HepG2 (cell line): ENCODE data around the gene PLSCR5. TPM values are rescaled to one million over a fixed set of nuclear protein-coding genes. Genes with fewer than 3 reads are reported as not detected.

Source experiments
- FOSL2 ChIP-seq: sonication (generic); formaldehyde crosslinking; IDR thresholded peaks from 2 replicates; pipeline ENCODE4 v1.4.0; 2020; ENCODE audit warnings: missing genetic modification reagents
- FOXP1 ChIP-seq, 2 experiments: fragments of 450-650 bp in 1 of 2; IDR thresholded peaks; 2 replicates each; pipeline ENCODE4 v1.6.1; 2017 to 2018; ENCODE audit warnings: antibody characterized with exemption in 1 of 2
- HNF4G ChIP-seq, 2 experiments: sonication (generic) in 1 of 2; formaldehyde crosslinking in 1 of 2; IDR thresholded peaks; 2 replicates each; pipeline versions ENCODE4 v1.4.0 to v1.6.1; 2011 to 2020; ENCODE audit warnings: borderline replicate concordance in 2 of 2, low read depth in 2 of 2, mild to moderate bottlenecking in 2 of 2, low read length in 1 of 2, missing genetic modification reagents in 1 of 2, moderate library complexity in 1 of 2
- HOXA5 ChIP-seq: sonication (generic); formaldehyde crosslinking; IDR thresholded peaks from 2 replicates; pipeline ENCODE4 v1.4.0; 2020; ENCODE audit warnings: missing genetic modification reagents
- KDM4B ChIP-seq: sonication (generic); formaldehyde crosslinking; IDR thresholded peaks from 2 replicates; pipeline ENCODE4 v1.4.0; 2020; ENCODE audit warnings: missing genetic modification reagents
- PITX1 ChIP-seq: sonication (generic); formaldehyde crosslinking; IDR thresholded peaks from 2 replicates; pipeline ENCODE4 v1.5.1; 2020; ENCODE audit warnings: mild to moderate bottlenecking, missing genetic modification reagents
- SALL1 ChIP-seq: sonication (generic); formaldehyde crosslinking; IDR thresholded peaks from 2 replicates; pipeline ENCODE4 v1.8.0; 2022; ENCODE audit warnings: mild to moderate bottlenecking, missing genetic modification reagents
- TMF1 ChIP-seq: sonication (generic); formaldehyde crosslinking; IDR thresholded peaks from 2 replicates; pipeline ENCODE4 v1.8.1; 2022; ENCODE audit warnings: low read depth, missing genetic modification reagents
- ZNF180 ChIP-seq: sonication (generic); formaldehyde crosslinking; IDR thresholded peaks from 2 replicates; pipeline ENCODE4 v1.4.0; 2020; ENCODE audit warnings: low read depth, missing genetic modification reagents, borderline replicate concordance
- ZNF678 ChIP-seq: sonication (generic); formaldehyde crosslinking; IDR thresholded peaks from 2 replicates; pipeline ENCODE4 v1.4.0; 2020; ENCODE audit warnings: mild to moderate bottlenecking, missing genetic modification reagents
- ZNF780A ChIP-seq: sonication (generic); formaldehyde crosslinking; IDR thresholded peaks from 2 replicates; pipeline ENCODE4 v1.8.0; 2022; ENCODE audit warnings: mild to moderate bottlenecking, missing genetic modification reagents, moderate library complexity
- ZNF883 ChIP-seq: sonication (generic); formaldehyde crosslinking; IDR thresholded peaks from 2 replicates; pipeline ENCODE4 v1.5.1; 2020; ENCODE audit warnings: mild to moderate bottlenecking, missing genetic modification reagents; ENCODE audit errors: not compliant biosample characterization
- polyA plus RNA-seq, 8 experiments: library from polyadenylated mRNA; depleted of rRNA in 3 of 8; stranded (reverse) in 7 of 8; unstranded in 1 of 8; fragments of >200 nt; fragmentation: Illumina TruSeq in 4 of 8; extraction: Trizol in 4 of 8; gene quantifications; 2 replicates each; pipeline versions ENCODE4 v1.2.1 to v1.2.3, GENCODE V29; 2011 to 2016; ENCODE audit warnings: low read depth in 4 of 8, missing spikeins in 1 of 8, mixed read lengths in 1 of 8; ENCODE audit not compliant: insufficient read depth in 1 of 8
- total RNA-seq, 5 experiments: library from RNA; depleted of rRNA; stranded (reverse); fragments of >200 nt; fragmentation: Illumina TruSeq; extraction: Trizol; gene quantifications; 2 replicates each; pipeline ENCODE4 v1.2.3, GENCODE V29; 2016; ENCODE audit warnings: low read depth in 1 of 5
- TF ChIP-seq, protein P1 (sequence below): sonication (generic); formaldehyde crosslinking; IDR thresholded peaks from 2 replicates; pipeline ENCODE4 v1.5.1; 2020; ENCODE audit warnings: missing genetic modification reagents, mild to moderate bottlenecking, borderline replicate concordance
- TF ChIP-seq, protein P2 (sequence below): sonication (generic); formaldehyde crosslinking; IDR thresholded peaks from 2 replicates; pipeline ENCODE4 v1.4.0; 2020; ENCODE audit warnings: missing genetic modification reagents
- TF ChIP-seq, protein P3 (sequence below): IDR thresholded peaks from 2 replicates; pipeline ENCODE4 v1.6.1; 2012; ENCODE audit warnings: low read depth, low read length, improper control_type of control experiment
- TF ChIP-seq, protein P4 (sequence below): sonication (generic); formaldehyde crosslinking; IDR thresholded peaks from 2 replicates; pipeline ENCODE4 v1.4.0; 2020; ENCODE audit warnings: mild to moderate bottlenecking, missing genetic modification reagents
- TF ChIP-seq, protein P5 (sequence below): sonication (generic); formaldehyde crosslinking; conservative IDR thresholded peaks from 2 replicates; pipeline ENCODE4 v1.4.0; 2020; ENCODE audit warnings: missing genetic modification reagents
- TF ChIP-seq, protein P6 (sequence below): sonication (generic); formaldehyde crosslinking; IDR thresholded peaks from 2 replicates; pipeline ENCODE4 v1.5.0; 2020; ENCODE audit warnings: mild to moderate bottlenecking, missing genetic modification reagents, moderate library complexity

The PLSCR5 gene
- total and polyA plus RNA-seq, 2 of the 13 experiments (the other 11 are each of a cell fraction or from before 2014, with no cell fraction given): 0.50 TPM; not detected in 1

DNA sequence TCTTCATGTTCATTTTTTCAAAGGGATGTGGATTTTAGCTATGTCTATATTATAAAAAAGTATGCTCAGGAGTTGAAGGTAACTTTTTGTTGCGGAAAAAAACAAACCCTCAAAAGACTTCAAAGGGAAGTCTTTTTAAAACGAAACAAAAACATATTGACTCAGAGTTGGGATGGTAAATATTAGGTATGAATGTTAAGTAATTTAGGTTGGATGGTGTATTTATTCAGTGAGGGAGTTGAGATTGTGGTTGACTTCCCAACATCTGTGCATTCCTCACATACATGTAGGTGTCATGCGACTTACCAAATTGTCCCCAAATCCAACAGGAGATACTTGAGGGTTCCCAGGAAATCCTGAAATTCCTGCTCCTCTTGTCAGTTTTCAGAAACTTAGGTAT is 32.7 kb upstream of the PLSCR5 start (continued):
- TF ChIP-seq, protein P1, sequence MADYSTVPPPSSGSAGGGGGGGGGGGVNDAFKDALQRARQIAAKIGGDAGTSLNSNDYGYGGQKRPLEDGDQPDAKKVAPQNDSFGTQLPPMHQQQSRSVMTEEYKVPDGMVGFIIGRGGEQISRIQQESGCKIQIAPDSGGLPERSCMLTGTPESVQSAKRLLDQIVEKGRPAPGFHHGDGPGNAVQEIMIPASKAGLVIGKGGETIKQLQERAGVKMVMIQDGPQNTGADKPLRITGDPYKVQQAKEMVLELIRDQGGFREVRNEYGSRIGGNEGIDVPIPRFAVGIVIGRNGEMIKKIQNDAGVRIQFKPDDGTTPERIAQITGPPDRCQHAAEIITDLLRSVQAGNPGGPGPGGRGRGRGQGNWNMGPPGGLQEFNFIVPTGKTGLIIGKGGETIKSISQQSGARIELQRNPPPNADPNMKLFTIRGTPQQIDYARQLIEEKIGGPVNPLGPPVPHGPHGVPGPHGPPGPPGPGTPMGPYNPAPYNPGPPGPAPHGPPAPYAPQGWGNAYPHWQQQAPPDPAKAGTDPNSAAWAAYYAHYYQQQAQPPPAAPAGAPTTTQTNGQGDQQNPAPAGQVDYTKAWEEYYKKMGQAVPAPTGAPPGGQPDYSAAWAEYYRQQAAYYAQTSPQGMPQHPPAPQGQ (CRISPR knock-in tag): no peak
- TF ChIP-seq TMF1 (no peak), PITX1 (peak; percentile 64; the same call in 1 of the 2 replicates), HNF4G (IDR thresholded peaks at IDR 0.05; ENCODE audit: borderline replicate concordance, low read depth, low read length) (peak; percentile 20; the same call in 1 of the 2 replicates), HNF4G (CRISPR knock-in tag; IDR thresholded peaks at IDR 0.05; ENCODE audit: borderline replicate concordance, low read depth) (no peak), ZNF678 (no peak), KDM4B (CRISPR knock-in tag) (0 out of 2 replicates have a peak, but pooled peaks have one; percentile 58), FOSL2 (CRISPR knock-in tag) (peak; percentile 69), ZNF180 (CRISPR knock-in tag) (no peak), HOXA5 (CRISPR knock-in tag) (peak; percentile 57; the same call in 1 of the 2 replicates), FOXP1 (IDR thresholded peaks at IDR 0.05) (peak; percentile 86), FOXP1 (CRISPR knock-in tag; IDR thresholded peaks at IDR 0.05) (peak; percentile 99), ZNF780A (CRISPR knock-in tag) (no peak), SALL1 (CRISPR knock-in tag) (peak; percentile 82; the same call in 1 of the 2 replicates), ZNF883 (no peak)
- TF ChIP-seq, protein P2, sequence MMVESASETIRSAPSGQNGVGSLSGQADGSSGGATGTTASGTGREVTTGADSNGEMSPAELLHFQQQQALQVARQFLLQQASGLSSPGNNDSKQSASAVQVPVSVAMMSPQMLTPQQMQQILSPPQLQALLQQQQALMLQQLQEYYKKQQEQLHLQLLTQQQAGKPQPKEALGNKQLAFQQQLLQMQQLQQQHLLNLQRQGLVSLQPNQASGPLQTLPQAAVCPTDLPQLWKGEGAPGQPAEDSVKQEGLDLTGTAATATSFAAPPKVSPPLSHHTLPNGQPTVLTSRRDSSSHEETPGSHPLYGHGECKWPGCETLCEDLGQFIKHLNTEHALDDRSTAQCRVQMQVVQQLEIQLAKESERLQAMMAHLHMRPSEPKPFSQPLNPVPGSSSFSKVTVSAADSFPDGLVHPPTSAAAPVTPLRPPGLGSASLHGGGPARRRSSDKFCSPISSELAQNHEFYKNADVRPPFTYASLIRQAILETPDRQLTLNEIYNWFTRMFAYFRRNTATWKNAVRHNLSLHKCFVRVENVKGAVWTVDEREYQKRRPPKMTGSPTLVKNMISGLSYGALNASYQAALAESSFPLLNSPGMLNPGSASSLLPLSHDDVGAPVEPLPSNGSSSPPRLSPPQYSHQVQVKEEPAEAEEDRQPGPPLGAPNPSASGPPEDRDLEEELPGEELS (CRISPR knock-in tag): peak; percentile 96
- TF ChIP-seq, protein P3, sequence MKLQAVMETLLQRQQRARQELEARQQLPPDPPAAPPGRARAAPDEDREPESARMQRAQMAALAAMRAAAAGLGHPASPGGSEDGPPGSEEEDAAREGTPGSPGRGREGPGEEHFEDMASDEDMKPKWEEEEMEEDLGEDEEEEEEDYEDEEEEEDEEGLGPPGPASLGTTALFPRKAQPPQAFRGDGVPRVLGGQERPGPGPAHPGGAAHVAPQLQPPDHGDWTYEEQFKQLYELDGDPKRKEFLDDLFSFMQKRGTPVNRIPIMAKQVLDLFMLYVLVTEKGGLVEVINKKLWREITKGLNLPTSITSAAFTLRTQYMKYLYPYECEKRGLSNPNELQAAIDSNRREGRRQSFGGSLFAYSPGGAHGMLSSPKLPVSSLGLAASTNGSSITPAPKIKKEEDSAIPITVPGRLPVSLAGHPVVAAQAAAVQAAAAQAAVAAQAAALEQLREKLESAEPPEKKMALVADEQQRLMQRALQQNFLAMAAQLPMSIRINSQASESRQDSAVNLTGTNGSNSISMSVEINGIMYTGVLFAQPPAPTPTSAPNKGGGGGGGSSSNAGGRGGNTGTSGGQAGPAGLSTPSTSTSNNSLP: peak; percentile 77; the same call in 1 of the 2 replicates
- TF ChIP-seq, protein P4, sequence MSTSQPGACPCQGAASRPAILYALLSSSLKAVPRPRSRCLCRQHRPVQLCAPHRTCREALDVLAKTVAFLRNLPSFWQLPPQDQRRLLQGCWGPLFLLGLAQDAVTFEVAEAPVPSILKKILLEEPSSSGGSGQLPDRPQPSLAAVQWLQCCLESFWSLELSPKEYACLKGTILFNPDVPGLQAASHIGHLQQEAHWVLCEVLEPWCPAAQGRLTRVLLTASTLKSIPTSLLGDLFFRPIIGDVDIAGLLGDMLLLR (CRISPR knock-in tag): no peak
- TF ChIP-seq, protein P5, sequence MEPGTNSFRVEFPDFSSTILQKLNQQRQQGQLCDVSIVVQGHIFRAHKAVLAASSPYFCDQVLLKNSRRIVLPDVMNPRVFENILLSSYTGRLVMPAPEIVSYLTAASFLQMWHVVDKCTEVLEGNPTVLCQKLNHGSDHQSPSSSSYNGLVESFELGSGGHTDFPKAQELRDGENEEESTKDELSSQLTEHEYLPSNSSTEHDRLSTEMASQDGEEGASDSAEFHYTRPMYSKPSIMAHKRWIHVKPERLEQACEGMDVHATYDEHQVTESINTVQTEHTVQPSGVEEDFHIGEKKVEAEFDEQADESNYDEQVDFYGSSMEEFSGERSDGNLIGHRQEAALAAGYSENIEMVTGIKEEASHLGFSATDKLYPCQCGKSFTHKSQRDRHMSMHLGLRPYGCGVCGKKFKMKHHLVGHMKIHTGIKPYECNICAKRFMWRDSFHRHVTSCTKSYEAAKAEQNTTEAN: peak; percentile 71
- TF ChIP-seq, protein P6, sequence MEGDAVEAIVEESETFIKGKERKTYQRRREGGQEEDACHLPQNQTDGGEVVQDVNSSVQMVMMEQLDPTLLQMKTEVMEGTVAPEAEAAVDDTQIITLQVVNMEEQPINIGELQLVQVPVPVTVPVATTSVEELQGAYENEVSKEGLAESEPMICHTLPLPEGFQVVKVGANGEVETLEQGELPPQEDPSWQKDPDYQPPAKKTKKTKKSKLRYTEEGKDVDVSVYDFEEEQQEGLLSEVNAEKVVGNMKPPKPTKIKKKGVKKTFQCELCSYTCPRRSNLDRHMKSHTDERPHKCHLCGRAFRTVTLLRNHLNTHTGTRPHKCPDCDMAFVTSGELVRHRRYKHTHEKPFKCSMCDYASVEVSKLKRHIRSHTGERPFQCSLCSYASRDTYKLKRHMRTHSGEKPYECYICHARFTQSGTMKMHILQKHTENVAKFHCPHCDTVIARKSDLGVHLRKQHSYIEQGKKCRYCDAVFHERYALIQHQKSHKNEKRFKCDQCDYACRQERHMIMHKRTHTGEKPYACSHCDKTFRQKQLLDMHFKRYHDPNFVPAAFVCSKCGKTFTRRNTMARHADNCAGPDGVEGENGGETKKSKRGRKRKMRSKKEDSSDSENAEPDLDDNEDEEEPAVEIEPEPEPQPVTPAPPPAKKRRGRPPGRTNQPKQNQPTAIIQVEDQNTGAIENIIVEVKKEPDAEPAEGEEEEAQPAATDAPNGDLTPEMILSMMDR (CRISPR knock-in tag): no peak
